Ectodermal cell (in vitro differentiated cells): Measurements from ENCODE around the gene SCYGR8.

Experiments used
- H3K27ac ChIP-seq: 2 replicates; pipeline ENCODE4 v1.7.0; 2013; ENCODE audit warnings: mild to moderate bottlenecking, low read depth, low read length; ENCODE audit not compliant: insufficient read depth, poor library complexity, severe bottlenecking
- H3K27me3 ChIP-seq: 2 replicates; pipeline ENCODE4 v1.7.0; 2013; ENCODE audit warnings: mild to moderate bottlenecking, low read length; ENCODE audit not compliant: insufficient read depth, control insufficient read depth, poor library complexity, severe bottlenecking
- H3K36me3 ChIP-seq: one replicate; pipeline ENCODE4 v1.7.0; 2013; ENCODE audit warnings: low read length; ENCODE audit not compliant: control insufficient read depth, insufficient read depth
- H3K4me1 ChIP-seq: one replicate; pipeline ENCODE4 v1.7.0; 2013; ENCODE audit warnings: low read length; ENCODE audit not compliant: control insufficient read depth, insufficient read depth
- H3K4me3 ChIP-seq: 2 replicates; pipeline ENCODE4 v1.7.0; 2013; ENCODE audit warnings: low read depth, low read length, control low read depth; ENCODE audit not compliant: insufficient read depth
- H3K9me3 ChIP-seq: 2 replicates; pipeline ENCODE4 v1.7.0; 2013; ENCODE audit warnings: mild to moderate bottlenecking, low read length, moderate library complexity; ENCODE audit not compliant: control insufficient read depth
- WGBS, 2 experiments: methylation state at CpG; one replicate each; pipeline ENCODE4 v1.1.7; 2013; ENCODE audit warnings: missing lambda C conversion rate in 2 of 2; 5-methylcytosine and 5-hydroxymethylcytosine counted together

Gene SCYGR8

DNA sequence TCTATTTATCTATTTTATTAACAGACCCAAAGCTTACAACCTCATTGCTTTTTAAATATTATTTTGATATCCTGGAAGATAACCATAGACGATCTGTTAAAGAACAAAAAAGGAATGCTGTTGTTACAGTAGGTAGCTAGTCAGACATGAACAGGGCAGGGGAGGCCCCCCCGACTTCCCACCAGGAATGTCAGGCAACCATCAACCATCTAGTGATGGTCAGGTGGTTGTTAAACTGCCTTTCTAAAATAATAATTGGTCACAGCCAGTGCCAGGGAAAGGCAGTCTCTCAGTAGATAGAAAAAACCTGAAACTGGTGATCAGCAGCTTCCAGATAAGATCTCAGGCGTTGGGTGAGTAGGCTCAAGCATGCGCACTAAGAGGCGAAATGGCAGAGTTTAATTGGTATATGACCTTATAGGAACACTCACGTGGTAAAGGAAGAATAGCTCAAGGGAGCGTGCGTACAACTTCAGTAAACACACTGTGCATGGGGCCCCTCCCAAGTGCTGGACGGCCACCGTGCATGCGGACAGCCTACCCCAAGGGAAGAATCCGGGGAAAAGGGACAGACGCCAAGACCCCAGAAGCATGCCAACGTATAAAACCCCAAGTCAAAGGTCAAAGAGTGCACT, 35.4 kb downstream of the SCYGR8 start:
- Histone ChIP-seq H3K9me3 (no peaks in the 10 kb centered on the region), H3K27me3 (no peaks in the 10 kb centered on the region), H3K4me3 (no peak overlapping the region), H3K27ac (no peak overlapping the region), H3K36me3 (no peaks in the 10 kb centered on the region), H3K4me1 (no peaks in the 10 kb centered on the region)
- WGBS, 2 experiments = 86% methylated on average over 14 of the region's 14 CpGs

- no peaks in the 10 kb centered on the region for H3K9me3 ChIP-seq
- H3K27me3 ChIP-seq = no peaks in the 10 kb centered on the region
- 81 to 82% methylated on average over 8 of the region's 8 CpGs for WGBS, 2 experiments
- H3K4me1 ChIP-seq = no peaks in the 10 kb centered on the region
- H3K36me3 ChIP-seq = no peaks in the 10 kb centered on the region
- no peak overlapping the region for H3K4me3 ChIP-seq
- H3K27ac ChIP-seq = no peak overlapping the region
Measured at GRCh38 chr2:227781841-227782240, 36.1 kb downstream of the SCYGR8 start.

DNA sequence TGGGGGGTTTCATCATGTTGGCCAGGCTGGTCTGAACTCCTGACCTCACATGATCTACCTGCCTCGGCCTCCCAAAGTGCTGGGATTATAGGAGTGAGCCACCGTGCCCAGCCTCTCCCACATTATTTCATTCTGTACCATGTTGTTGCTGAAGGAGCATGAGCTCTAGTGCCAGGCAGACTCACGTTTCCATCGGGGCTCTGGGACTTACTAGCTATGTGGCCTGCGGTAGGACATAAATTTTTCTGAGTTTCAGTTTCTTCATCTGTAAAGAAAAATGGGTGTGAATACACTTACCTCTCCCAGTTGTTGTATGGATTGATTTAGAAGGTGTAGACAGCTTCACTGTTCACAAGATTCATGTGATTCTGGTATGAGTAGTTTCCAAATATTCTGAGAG, 37.1 kb downstream of the SCYGR8 start:
- Histone ChIP-seq H3K36me3 (no peaks in the 10 kb centered on the region), H3K4me3 (no peak overlapping the region), H3K27me3 (no peaks in the 10 kb centered on the region), H3K27ac (no peak overlapping the region), H3K9me3 (no peaks in the 10 kb centered on the region), H3K4me1 (no peaks in the 10 kb centered on the region)
- WGBS, 2 experiments = 93 to 95% methylated on average over 5 of the region's 5 CpGs

DNA sequence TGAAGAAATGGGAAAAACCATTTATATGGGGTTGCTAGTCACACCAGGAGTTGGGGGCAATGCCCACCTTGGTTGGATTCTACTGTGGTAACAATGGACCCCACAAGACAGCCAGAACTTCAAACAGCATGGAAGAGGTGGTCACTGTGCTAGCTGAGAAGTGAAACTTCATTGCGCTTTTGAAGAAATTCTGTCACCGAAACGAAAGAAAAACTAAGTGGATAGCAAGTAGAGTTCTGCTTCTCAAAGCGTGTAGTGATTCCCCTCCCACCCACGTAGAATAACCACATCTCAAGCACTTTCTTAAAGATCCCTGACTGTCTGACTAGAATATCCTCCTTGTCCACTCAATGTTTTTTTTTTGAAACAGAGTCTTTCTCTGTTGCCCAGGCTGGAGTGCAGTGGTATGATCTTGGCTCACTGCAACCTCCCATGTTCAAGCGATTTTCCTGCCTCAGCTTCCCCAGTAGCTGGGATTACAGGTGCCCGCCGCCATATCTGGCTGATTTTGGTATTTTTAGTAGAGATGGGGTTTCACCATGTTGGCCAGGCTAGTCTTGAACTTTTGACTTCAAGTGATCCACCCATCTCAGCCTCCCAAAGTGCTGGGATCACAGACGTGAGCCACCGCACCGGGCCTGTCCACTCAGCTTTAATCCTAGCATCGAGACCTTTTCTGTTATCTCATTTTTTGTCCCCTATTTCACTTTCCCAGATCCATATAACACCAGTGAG, 37.9 kb downstream of the SCYGR8 start:
- no peak overlapping the region for H3K27ac ChIP-seq
- no peaks in the 10 kb centered on the region for H3K4me1 ChIP-seq
- H3K4me3 ChIP-seq = no peak overlapping the region
- H3K36me3 ChIP-seq = no peaks in the 10 kb centered on the region
- 86 to 87% methylated on average over 12 of the region's 12 CpGs for WGBS, 2 experiments
- H3K9me3 ChIP-seq = no peaks in the 10 kb centered on the region
- no peaks in the 10 kb centered on the region for H3K27me3 ChIP-seq

- Histone ChIP-seq H3K27me3 (no peaks in the 10 kb centered on the region), H3K36me3 (no peaks in the 10 kb centered on the region), H3K4me1 (no peaks in the 10 kb centered on the region), H3K9me3 (no peaks in the 10 kb centered on the region), H3K27ac (no peak overlapping the region), H3K4me3 (no peak overlapping the region)
- 68 to 70% methylated on average over 1 of the region's 1 CpG for WGBS, 2 experiments
Measured at GRCh38 chr2:227785293-227785692, 39.6 kb downstream of the SCYGR8 start.

GRCh38 chr2:227788561-227789018, 42.9 kb downstream of the SCYGR8 start:
- Histone ChIP-seq H3K9me3 (no peaks in the 10 kb centered on the region), H3K4me3 (no peak overlapping the region), H3K27ac (no peak overlapping the region), H3K4me1 (no peaks in the 10 kb centered on the region), H3K36me3 (no peaks in the 10 kb centered on the region), H3K27me3 (no peaks in the 10 kb centered on the region)
- 93 to 97% methylated on average over 4 of the region's 4 CpGs for WGBS, 2 experiments

GRCh38 chr2:227789803-227790202, 44.1 kb downstream of the SCYGR8 start:
- no peak overlapping the region for H3K27ac ChIP-seq
- 90 to 93% methylated on average over 4 of the region's 4 CpGs for WGBS, 2 experiments
- no peaks in the 10 kb centered on the region for H3K36me3 ChIP-seq
- no peaks in the 10 kb centered on the region for H3K4me1 ChIP-seq
- H3K4me3 ChIP-seq = no peak overlapping the region
- H3K27me3 ChIP-seq = no peaks in the 10 kb centered on the region
- no peaks in the 10 kb centered on the region for H3K9me3 ChIP-seq

DNA sequence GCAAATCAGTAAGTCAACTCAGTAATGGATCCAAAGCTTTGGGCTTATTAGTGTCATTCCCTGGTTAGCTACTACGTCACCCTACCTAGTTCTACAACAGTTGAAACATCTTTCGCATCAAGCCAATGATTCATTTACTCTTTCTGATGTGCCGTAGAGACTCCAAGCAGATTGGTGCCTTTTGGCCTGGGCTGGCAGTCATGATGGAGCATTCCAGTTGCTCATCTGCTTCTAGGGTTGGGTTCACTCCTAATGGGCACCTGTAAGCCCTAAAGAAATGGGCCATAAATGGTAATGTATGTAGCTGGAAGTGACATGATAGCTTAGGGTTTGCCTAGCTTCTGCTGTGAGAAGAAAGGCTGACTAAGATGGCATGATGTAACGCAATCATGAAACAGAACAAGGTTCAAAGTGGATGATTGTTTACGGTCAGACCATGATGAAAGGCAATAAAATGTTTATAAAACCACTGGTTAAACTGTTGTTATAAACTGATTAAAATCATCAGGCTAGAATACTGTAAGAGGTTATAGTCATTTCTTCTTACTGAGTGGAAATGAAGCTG, 47.5 kb downstream of the SCYGR8 start:
- Histone ChIP-seq H3K9me3 (no peaks in the 10 kb centered on the region), H3K27me3 (no peaks in the 10 kb centered on the region)
- 92 to 95% methylated on average over 5 of the region's 5 CpGs for WGBS, 2 experiments

More for the DNA sequence above, 47.5 kb downstream of the SCYGR8 start:
- no peaks in the 10 kb centered on the region for H3K4me1 ChIP-seq
- no peak overlapping the region for H3K27ac ChIP-seq
- no peak overlapping the region for H3K4me3 ChIP-seq
- H3K36me3 ChIP-seq = no peaks in the 10 kb centered on the region
